Panc1 (cell line): ENCODE results near the gene WRAP73.

Experiments
- POLR2AphosphoS5 ChIP-seq: IDR thresholded peaks from 2 replicates; pipeline ENCODE4 v1.6.1; 2012; ENCODE audit warnings: mild to moderate bottlenecking, low read depth, low read length, moderate library complexity
- SIN3A ChIP-seq: IDR thresholded peaks from 2 replicates; pipeline ENCODE4 v1.6.1; 2012; ENCODE audit warnings: low read depth, mild to moderate bottlenecking, low read length, moderate library complexity, borderline replicate concordance; ENCODE audit not compliant: insufficient read depth
- TCF7L2 ChIP-seq: IDR thresholded peaks from 2 replicates; pipeline ENCODE4 v1.6.1; 2011; ENCODE audit warnings: mild to moderate bottlenecking, low read depth, low read length, inconsistent platforms
- TF ChIP-seq, protein P1 (sequence below): fragments of 450-650 bp; IDR thresholded peaks from 2 replicates; pipeline ENCODE4 v1.5.1; 2017; ENCODE audit warnings: mild to moderate bottlenecking
- TF ChIP-seq, protein P2 (sequence below), 2 experiments: IDR thresholded peaks; 2 replicates each; pipeline ENCODE4 v1.6.1; 2011 to 2012; ENCODE audit warnings: low read depth in 2 of 2, control low read depth in 1 of 2, low read length in 1 of 2, mild to moderate bottlenecking in 1 of 2, moderate library complexity in 1 of 2; ENCODE audit not compliant: insufficient read depth in 1 of 2

DNA sequence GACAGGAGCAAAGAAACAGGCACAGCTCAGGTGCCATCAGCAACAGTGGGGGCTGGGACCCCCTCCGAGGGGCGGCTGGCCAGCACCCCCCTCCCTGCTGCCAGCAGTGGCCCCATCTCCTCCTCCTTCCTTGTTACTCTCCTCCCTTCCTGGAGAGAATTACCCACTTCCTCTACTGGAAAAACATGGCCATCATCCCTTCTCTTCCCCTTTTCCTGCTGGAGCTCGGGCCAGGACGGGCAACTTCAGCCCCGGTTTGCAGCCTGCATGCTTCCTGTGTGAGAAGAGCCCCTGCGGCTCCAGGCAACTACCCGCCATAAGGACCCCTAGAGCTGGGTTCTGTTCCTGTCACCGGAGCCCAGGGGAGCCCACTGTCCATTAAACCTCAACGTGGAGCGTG, 56.2 kb downstream of the WRAP73 start:
- TF ChIP-seq POLR2AphosphoS5 (no peak), SIN3A (no peak), TCF7L2 (no peak)
- TF ChIP-seq, protein P1, sequence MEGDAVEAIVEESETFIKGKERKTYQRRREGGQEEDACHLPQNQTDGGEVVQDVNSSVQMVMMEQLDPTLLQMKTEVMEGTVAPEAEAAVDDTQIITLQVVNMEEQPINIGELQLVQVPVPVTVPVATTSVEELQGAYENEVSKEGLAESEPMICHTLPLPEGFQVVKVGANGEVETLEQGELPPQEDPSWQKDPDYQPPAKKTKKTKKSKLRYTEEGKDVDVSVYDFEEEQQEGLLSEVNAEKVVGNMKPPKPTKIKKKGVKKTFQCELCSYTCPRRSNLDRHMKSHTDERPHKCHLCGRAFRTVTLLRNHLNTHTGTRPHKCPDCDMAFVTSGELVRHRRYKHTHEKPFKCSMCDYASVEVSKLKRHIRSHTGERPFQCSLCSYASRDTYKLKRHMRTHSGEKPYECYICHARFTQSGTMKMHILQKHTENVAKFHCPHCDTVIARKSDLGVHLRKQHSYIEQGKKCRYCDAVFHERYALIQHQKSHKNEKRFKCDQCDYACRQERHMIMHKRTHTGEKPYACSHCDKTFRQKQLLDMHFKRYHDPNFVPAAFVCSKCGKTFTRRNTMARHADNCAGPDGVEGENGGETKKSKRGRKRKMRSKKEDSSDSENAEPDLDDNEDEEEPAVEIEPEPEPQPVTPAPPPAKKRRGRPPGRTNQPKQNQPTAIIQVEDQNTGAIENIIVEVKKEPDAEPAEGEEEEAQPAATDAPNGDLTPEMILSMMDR: no peak
- TF ChIP-seq, protein P2, sequence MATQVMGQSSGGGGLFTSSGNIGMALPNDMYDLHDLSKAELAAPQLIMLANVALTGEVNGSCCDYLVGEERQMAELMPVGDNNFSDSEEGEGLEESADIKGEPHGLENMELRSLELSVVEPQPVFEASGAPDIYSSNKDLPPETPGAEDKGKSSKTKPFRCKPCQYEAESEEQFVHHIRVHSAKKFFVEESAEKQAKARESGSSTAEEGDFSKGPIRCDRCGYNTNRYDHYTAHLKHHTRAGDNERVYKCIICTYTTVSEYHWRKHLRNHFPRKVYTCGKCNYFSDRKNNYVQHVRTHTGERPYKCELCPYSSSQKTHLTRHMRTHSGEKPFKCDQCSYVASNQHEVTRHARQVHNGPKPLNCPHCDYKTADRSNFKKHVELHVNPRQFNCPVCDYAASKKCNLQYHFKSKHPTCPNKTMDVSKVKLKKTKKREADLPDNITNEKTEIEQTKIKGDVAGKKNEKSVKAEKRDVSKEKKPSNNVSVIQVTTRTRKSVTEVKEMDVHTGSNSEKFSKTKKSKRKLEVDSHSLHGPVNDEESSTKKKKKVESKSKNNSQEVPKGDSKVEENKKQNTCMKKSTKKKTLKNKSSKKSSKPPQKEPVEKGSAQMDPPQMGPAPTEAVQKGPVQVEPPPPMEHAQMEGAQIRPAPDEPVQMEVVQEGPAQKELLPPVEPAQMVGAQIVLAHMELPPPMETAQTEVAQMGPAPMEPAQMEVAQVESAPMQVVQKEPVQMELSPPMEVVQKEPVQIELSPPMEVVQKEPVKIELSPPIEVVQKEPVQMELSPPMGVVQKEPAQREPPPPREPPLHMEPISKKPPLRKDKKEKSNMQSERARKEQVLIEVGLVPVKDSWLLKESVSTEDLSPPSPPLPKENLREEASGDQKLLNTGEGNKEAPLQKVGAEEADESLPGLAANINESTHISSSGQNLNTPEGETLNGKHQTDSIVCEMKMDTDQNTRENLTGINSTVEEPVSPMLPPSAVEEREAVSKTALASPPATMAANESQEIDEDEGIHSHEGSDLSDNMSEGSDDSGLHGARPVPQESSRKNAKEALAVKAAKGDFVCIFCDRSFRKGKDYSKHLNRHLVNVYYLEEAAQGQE (IDR thresholded peaks at IDR 0.05; ENCODE audit: insufficient read depth in 1 of 2, low read depth in 2 of 2, low read length in 1 of 2): no peak
